Heart left ventricle (tissue), 16 donors: ENCODE results near the gene NCF2. TPM values are rescaled to one million over a fixed set of nuclear protein-coding genes. Genes with fewer than 3 reads are reported as not detected.

Source experiments
- ATAC-seq, 4 donors: fragments of 200-7000 bp; cut with Tn5 transposase; one replicate each; pipeline ENCODE4 v1.9.1; 2020 to 2022; ENCODE audit warnings: moderate library complexity in 4 of 4, mild to moderate bottlenecking in 3 of 4, moderate number of reproducible peaks in 1 of 4
- DNase-seq, 5 donors: peaks; one replicate each; pipeline ENCODE4 v3.0.0-alpha.2; 2020
- H3K27ac ChIP-seq, 12 donors: fragments of 200-600 bp; sonication (generic) in 4 of 12; one replicate each; pipeline versions ENCODE4 v1.5.0 to v1.8.0; 2016 to 2022; ENCODE audit warnings: mild to moderate bottlenecking in 2 of 12
- H3K27me3 ChIP-seq, 9 donors: fragments of 200-600 bp; sonication (generic) in 2 of 9; one replicate each; pipeline versions ENCODE4 v1.5.1 to v1.8.0; 2016 to 2022; ENCODE audit warnings: mild to moderate bottlenecking in 3 of 9
- H3K36me3 ChIP-seq, 9 donors: fragments of 200-600 bp; sonication (generic) in 2 of 9; one replicate each; pipeline versions ENCODE4 v1.5.0 to v1.8.0; 2018 to 2022; ENCODE audit warnings: mild to moderate bottlenecking in 2 of 9
- H3K4me1 ChIP-seq, 12 donors: fragments of 200-600 bp; sonication (generic) in 4 of 12; one replicate each; pipeline versions ENCODE4 v1.5.0 to v1.8.0; 2016 to 2022; ENCODE audit warnings: mild to moderate bottlenecking in 3 of 12
- H3K4me3 ChIP-seq, 12 donors: fragments of 200-600 bp; sonication (generic) in 4 of 12; one replicate each; pipeline versions ENCODE4 v1.5.0 to v1.8.0; 2017 to 2022; ENCODE audit warnings: mild to moderate bottlenecking in 9 of 12, moderate library complexity in 4 of 12
- H3K9me3 ChIP-seq, 12 donors: fragments of 200-600 bp; sonication (generic) in 4 of 12; one replicate each; pipeline versions ENCODE4 v1.5.0 to v1.8.0; 2016 to 2022; ENCODE audit warnings: mild to moderate bottlenecking in 1 of 12
- CTCF ChIP-seq, 12 donors: fragments of 200-600 bp; sonication (generic) in 4 of 12; IDR thresholded peaks; one replicate each; pipeline versions ENCODE4 v1.5.0 to v1.8.0; 2018 to 2022; ENCODE audit warnings: antibody characterized with exemption in 12 of 12, mild to moderate bottlenecking in 5 of 12
- POLR2A ChIP-seq, 2 donors: fragments of 450-650 bp; IDR thresholded peaks; one replicate each; pipeline ENCODE4 v1.6.1; 2017; ENCODE audit warnings: antibody characterized with exemption in 2 of 2, mild to moderate bottlenecking in 2 of 2, moderate library complexity in 2 of 2
- WGBS, 4 donors: extraction: QIAGEN DNeasy Blood & Tissue Kit in 2 of 4; methylation state at CpG; one replicate each; pipeline versions ENCODE4 v1.1.5 to v1.1.7; 2013 to 2018; 5-methylcytosine and 5-hydroxymethylcytosine counted together
- intact Hi-C, 10 donors: fragments of 100-400 bp; cut with DNase I; formaldehyde crosslinking; loops; one replicate each; pipeline versions ENCODE4 v1.11.1 to v1.14.2; 2022
- polyA plus RNA-seq, 2 donors: library from polyadenylated mRNA; stranded (reverse); fragments of 200-250 nt; gene quantifications; one replicate each; pipeline ENCODE4 v1.2.3, GENCODE V29; 2013
- total RNA-seq, 9 donors: library from RNA; depleted of rRNA in 2 of 9; stranded (reverse); fragments of >200 nt in 2 of 9; fragmentation: NEBNext Ultra II Directional in 3 of 9; extraction: Animal tissue kit (Norgen Biotek cat#: 25700) in 3 of 9; gene quantifications; one replicate each; pipeline versions ENCODE4 v1.1.0 to v1.2.4, GENCODE V29; 2016 to 2023
- donor health status: ischemic (EF 13 %, LVEDD 7.1; RV severe dilation, severe dysfunction).
- donor health status: healthy with polysubstance abuse.
- donor health status: DM: no; HTN: yes; CAD: no.
- donor health status: DM: no; HTN: no; CAD: no.
- donor health status: ischemic (EF 25% LVEDD 6.9; RV normal size, moderate dysfunction).
- donor health status: ischemic (EF 25% LVEDD 5.7; RV mildly dilated, moderate dysfunction).
- donor health status: healthy.
- donor health status: DM: yes; HTN: yes; CAD: no.
- donor health status: ischemic (EF 35%, LVEDD 5.7; RV mildly dilated, moderate dysfunction).
- donor health status: nonischemic (EF 11% LVEDD 7.7; RV severe dilation, severe dysfunction).
- donor health status: DM: yes; HTN: yes; CAD: no.
- donor health status: PGD.
- donor health status: ischemic (EF 29% LVEDD 5.4; RV normal size, mild dysfunction).
- donor health status: nonischemic (EF 23%, LVEDD 6.1; RV moderate dilation, normal function).

Gene NCF2
- total and polyA plus RNA-seq, 11 donors: 1.3 to 51.2 (median 4.8) TPM

DNA sequence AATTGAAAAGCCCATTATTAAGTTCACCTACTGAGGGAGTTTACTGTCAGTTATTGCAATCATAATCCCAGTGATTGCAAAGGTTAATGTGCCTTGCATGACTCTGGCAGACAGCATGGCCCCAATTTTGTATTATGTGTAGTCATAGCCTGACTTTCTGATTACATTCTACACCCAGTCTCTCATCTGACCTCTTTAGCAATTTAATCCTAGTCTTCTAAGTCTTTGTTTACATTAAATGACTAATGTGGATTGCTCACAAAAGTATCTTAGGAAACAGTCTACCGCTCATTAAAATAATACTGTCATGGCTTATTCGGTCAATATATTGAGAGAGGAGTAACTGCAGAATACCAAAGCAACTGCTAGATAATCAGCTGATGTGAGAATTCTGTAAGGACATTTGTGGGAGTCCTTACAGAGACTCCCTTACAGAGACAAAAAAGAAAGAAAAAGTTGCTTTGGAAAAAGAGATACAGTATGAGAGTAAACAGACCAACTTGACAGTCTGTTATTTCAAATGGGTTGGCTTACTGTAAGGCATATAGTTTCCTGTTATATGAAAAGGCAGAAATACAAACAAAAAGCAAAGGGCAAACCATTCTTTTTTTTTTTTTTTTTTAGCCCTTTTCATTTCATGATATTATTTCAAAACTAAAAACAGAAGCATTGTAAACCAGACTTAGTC, 75.1 kb downstream of the NCF2 start:
- 87 to 90% (median 88%) methylated on average over 2 of the region's 2 CpGs for WGBS, 4 donors

DNA sequence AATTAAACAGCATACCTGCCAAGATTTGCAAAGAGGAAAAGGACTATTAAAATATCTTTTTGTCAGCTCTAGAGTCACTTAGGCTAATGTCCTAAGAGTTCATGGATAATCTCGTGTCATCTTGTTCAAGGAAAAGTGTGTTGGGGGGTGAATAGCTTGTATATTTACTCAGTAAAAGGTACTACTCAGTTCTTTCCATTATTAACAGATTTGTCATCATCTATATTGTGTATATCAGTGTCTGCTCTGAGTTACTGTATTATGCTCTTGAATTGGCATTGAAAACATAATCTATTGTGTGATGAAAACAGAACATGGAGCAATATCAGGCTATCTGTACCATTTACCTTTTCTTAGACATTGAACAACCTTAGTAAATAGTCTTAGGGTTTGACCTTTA, 76.0 kb downstream of the NCF2 start:
- Histone ChIP-seq H3K9me3 (no peaks in the 10 kb centered on the region), H3K4me3 (no peak overlapping the region), H3K36me3 (peaks cover 0 to 41% (median 35%) of the 10 kb centered on the region in 9 donors), H3K27ac (no peak overlapping the region), H3K4me1 (peaks cover 0 to 35% (median 10%) of the 10 kb centered on the region in 12 donors), H3K27me3 (no peaks in the 10 kb centered on the region)
- ATAC-seq (no peak), DNase-seq (no peak)
- intact Hi-C loops: no loop called here
- TF ChIP-seq POLR2A (IDR thresholded peaks at IDR 0.05) (no peak), CTCF (IDR thresholded peaks at IDR 0.05) (no peak)
- 94 to 97% (median 95%) methylated on average over 1 of the region's 1 CpG for WGBS, 4 donors

More for the DNA sequence above, 75.1 kb downstream of the NCF2 start:
- Histone ChIP-seq H3K27me3 (no peaks in the 10 kb centered on the region), H3K36me3 (peaks cover 0 to 46% (median 39%) of the 10 kb centered on the region in 9 donors), H3K9me3 (no peaks in the 10 kb centered on the region), H3K4me3 (no peak overlapping the region), H3K4me1 (peaks cover 0 to 39% (median 6%) of the 10 kb centered on the region in 12 donors), H3K27ac (peak overlapping the region in 1 of 12 donors; percentile 3)
- DNase-seq: no peak
- ATAC-seq: no peak
- no peak for TF ChIP-seq CTCF (IDR thresholded peaks at IDR 0.05)
- TF ChIP-seq POLR2A (IDR thresholded peaks at IDR 0.05): no peak
- intact Hi-C loops: no loop called here

GRCh38 chr1:183512450-183512849, 77.8 kb downstream of the NCF2 start:
- no peaks in the 10 kb centered on the region for H3K9me3 ChIP-seq
- 49 to 61% (median 54%) methylated on average over 2 of the region's 2 CpGs for WGBS, 4 donors
- H3K27me3 ChIP-seq: no peaks in the 10 kb centered on the region
- H3K36me3 ChIP-seq: peaks cover 0 to 23% (median 17%) of the 10 kb centered on the region in 9 donors
- H3K4me1 ChIP-seq: peaks cover 0 to 27% (median 12%) of the 10 kb centered on the region in 12 donors
- intact Hi-C loops: no loop called here
- ATAC-seq: no peak
- TF ChIP-seq CTCF (IDR thresholded peaks at IDR 0.05) (no peak), POLR2A (IDR thresholded peaks at IDR 0.05) (no peak)
- no peak overlapping the region for H3K4me3 ChIP-seq
- no peak overlapping the region for H3K27ac ChIP-seq
- DNase-seq: no peak

- no peaks in the 10 kb centered on the region for H3K27me3 ChIP-seq
- DNase-seq (no peak), ATAC-seq (no peak)
- H3K4me1 ChIP-seq: peaks cover 0 to 41% (median 16%) of the 10 kb centered on the region in 12 donors
- intact Hi-C loops: no loop called here
- H3K4me3 ChIP-seq: no peak overlapping the region
- peaks cover 0 to 5% (median 0%) of the 10 kb centered on the region in 9 donors for H3K36me3 ChIP-seq
- TF ChIP-seq POLR2A (IDR thresholded peaks at IDR 0.05) (no peak), CTCF (IDR thresholded peaks at IDR 0.05) (no peak)
- WGBS, 4 donors: 47 to 57% (median 54%) methylated on average over 1 of the region's 1 CpG
- H3K9me3 ChIP-seq: no peaks in the 10 kb centered on the region
- no peak overlapping the region for H3K27ac ChIP-seq
These were observed 81.6 kb downstream of the NCF2 start for GRCh38 chr1:183508694-183509093.
